Germinal center (tissue), 1 donor: Measurements from ENCODE around the gene DEPP1.

Source experiments
- DNase-seq: peaks from one replicate; pipeline ENCODE4 v3.0.0; 2012; ENCODE audit warnings: mixed read lengths, low spot score

DEPP1 gene

GRCh38 chr10:44954042-44954441 is 24.6 kb downstream of the DEPP1 start:
- no peak for DNase-seq

- no peak for DNase-seq
These were observed 25.8 kb downstream of the DEPP1 start for GRCh38 chr10:44952779-44953231.

- no peak for DNase-seq
These were observed 26.9 kb downstream of the DEPP1 start for GRCh38 chr10:44951576-44952226.

- no peak for DNase-seq
These were observed 28.0 kb downstream of the DEPP1 start for GRCh38 chr10:44950326-44951225.

- no peak for DNase-seq
These were observed 28.7 kb downstream of the DEPP1 start for GRCh38 chr10:44949915-44950314.

- DNase-seq, result no peak
These were observed 29.3 kb downstream of the DEPP1 start for GRCh38 chr10:44949127-44949802.

GRCh38 chr10:44948642-44949041 is 30.0 kb downstream of the DEPP1 start:
- DNase-seq, result no peak

- DNase-seq, result no peak
These were observed 31.0 kb downstream of the DEPP1 start for GRCh38 chr10:44947371-44948152.

- no peak for DNase-seq
These were observed 32.4 kb downstream of the DEPP1 start for GRCh38 chr10:44946205-44946604.

- DNase-seq, result no peak
These were observed 34.3 kb downstream of the DEPP1 start for GRCh38 chr10:44944354-44944753.

- DNase-seq, result no peak
These were observed 38.8 kb downstream of the DEPP1 start for GRCh38 chr10:44939691-44940401.

GRCh38 chr10:44938956-44939355 is 39.7 kb downstream of the DEPP1 start:
- DNase-seq, result no peak

- no peak for DNase-seq
These were observed 41.2 kb downstream of the DEPP1 start for GRCh38 chr10:44937196-44938005.

GRCh38 chr10:44936314-44936975 is 42.2 kb downstream of the DEPP1 start:
- DNase-seq, result no peak

- DNase-seq, result no peak
These were observed 42.7 kb downstream of the DEPP1 start for GRCh38 chr10:44935966-44936295.

GRCh38 chr10:44935201-44935965 is 43.2 kb downstream of the DEPP1 start:
- no peak for DNase-seq

GRCh38 chr10:44934416-44935200 is 44.0 kb downstream of the DEPP1 start:
- DNase-seq, result no peak
